Measurements from ENCODE around the gene MSANTD2.

Gene MSANTD2

GRCh38 chr11:124823512-124824376 is 23.5 kb upstream of the MSANTD2 start:
- no peak for DNase-seq (ENCODE audit: low read depth)
- H3K4me3 ChIP-seq (ENCODE audit: low read depth, low read length), result no peak overlapping the region

GRCh38 chr11:124821995-124822730 is 22.0 kb upstream of the MSANTD2 start:
- no peak for DNase-seq (ENCODE audit: low read depth)
- no peak overlapping the region for H3K4me3 ChIP-seq (ENCODE audit: low read depth, low read length)

- DNase-seq (ENCODE audit: low read depth), result no peak
- H3K4me3 ChIP-seq (ENCODE audit: low read depth, low read length), result no peak overlapping the region
Observed at GRCh38 chr11:124817036-124817435, 16.8 kb upstream of the MSANTD2 start.

GRCh38 chr11:124814739-124815138 is 14.5 kb upstream of the MSANTD2 start:
- DNase-seq (ENCODE audit: low read depth), result no peak
- no peak overlapping the region for H3K4me3 ChIP-seq (ENCODE audit: low read depth, low read length)

- DNase-seq (ENCODE audit: low read depth), result no peak
- H3K4me3 ChIP-seq (ENCODE audit: low read depth, low read length), result no peak overlapping the region
Observed at GRCh38 chr11:124812876-124813275, 12.7 kb upstream of the MSANTD2 start.

- no peak for DNase-seq (ENCODE audit: low read depth)
- no peak overlapping the region for H3K4me3 ChIP-seq (ENCODE audit: low read depth, low read length)
Observed at GRCh38 chr11:124811399-124812125, 11.4 kb upstream of the MSANTD2 start.

- no peak for DNase-seq (ENCODE audit: low read depth)
- H3K4me3 ChIP-seq (ENCODE audit: low read depth, low read length), result no peak overlapping the region
Observed at GRCh38 chr11:124807660-124808270, 7.6 kb upstream of the MSANTD2 start.

- no peak overlapping the region for H3K4me3 ChIP-seq (ENCODE audit: low read depth, low read length)
- DNase-seq (ENCODE audit: low read depth), result no peak
Observed at GRCh38 chr11:124807201-124807600, 7.0 kb upstream of the MSANTD2 start.

- no peak for DNase-seq (ENCODE audit: low read depth)
- H3K4me3 ChIP-seq (ENCODE audit: low read depth, low read length), result no peak overlapping the region
Observed at GRCh38 chr11:124804884-124805283, 4.7 kb upstream of the MSANTD2 start.

- no peak for DNase-seq (ENCODE audit: low read depth)
- no peak overlapping the region for H3K4me3 ChIP-seq (ENCODE audit: low read depth, low read length)
Observed at GRCh38 chr11:124801636-124802312, 1.6 kb upstream of the MSANTD2 start.

GRCh38 chr11:124801014-124801413 is 808 bp upstream of the MSANTD2 start:
- no peak for DNase-seq (ENCODE audit: low read depth)
- peak overlapping the region; percentile 77 for H3K4me3 ChIP-seq (ENCODE audit: low read depth, low read length)

- no peak for DNase-seq (ENCODE audit: low read depth)
- H3K4me3 ChIP-seq (ENCODE audit: low read depth, low read length), result peak overlapping the region; percentile 77
Observed at GRCh38 chr11:124799348-124800225, 619 bp downstream of the MSANTD2 start.

- no peak for DNase-seq (ENCODE audit: low read depth)
- H3K4me3 ChIP-seq (ENCODE audit: low read depth, low read length), result peak overlapping the region; percentile 77
Observed at GRCh38 chr11:124798991-124799347, 1.2 kb downstream of the MSANTD2 start.

GRCh38 chr11:124796312-124796711 is 3.9 kb downstream of the MSANTD2 start:
- no peak for DNase-seq (ENCODE audit: low read depth)
- H3K4me3 ChIP-seq (ENCODE audit: low read depth, low read length), result no peak overlapping the region

- no peak overlapping the region for H3K4me3 ChIP-seq (ENCODE audit: low read depth, low read length)
- no peak for DNase-seq (ENCODE audit: low read depth)
Observed at GRCh38 chr11:124793466-124794278, 6.5 kb downstream of the MSANTD2 start.

GRCh38 chr11:124791626-124792341 is 8.4 kb downstream of the MSANTD2 start:
- no peak overlapping the region for H3K4me3 ChIP-seq (ENCODE audit: low read depth, low read length)
- no peak for DNase-seq (ENCODE audit: low read depth)

GRCh38 chr11:124788521-124788920 is 11.7 kb downstream of the MSANTD2 start:
- DNase-seq (ENCODE audit: low read depth), result no peak
- H3K4me3 ChIP-seq (ENCODE audit: low read depth, low read length), result no peak overlapping the region

All from skeletal muscle cell (primary cell).